ENCODE measurements around the gene LIN7C. TPM values are rescaled to one million over a fixed set of nuclear protein-coding genes. Genes with fewer than 3 reads are reported as not detected.

The LIN7C gene
- total RNA-seq, 1 experiment from 2014 or later = 131 TPM

GRCh38 chr11:27545035-27545434, 38.5 kb upstream of the LIN7C start:
- Histone ChIP-seq H3K36me3 (ENCODE audit: insufficient read depth, low read length, poor library complexity, severe bottlenecking) (no peaks in the 10 kb centered on the region), H3K4me3 (ENCODE audit: low read depth, low read length, poor library complexity, severe bottlenecking) (no peak overlapping the region), H3K9me3 (ENCODE audit: low read depth, low read length, poor library complexity, severe bottlenecking) (no peaks in the 10 kb centered on the region), H3K27me3 (replicated peaks; ENCODE audit: insufficient read depth, low read depth, low read length, poor library complexity) (peaks cover 24% of the 10 kb centered on the region), H3K27ac (ENCODE audit: low read depth, low read length, poor library complexity, severe bottlenecking) (no peak overlapping the region), H3K4me1 (ENCODE audit: insufficient read depth, low read length, poor library complexity, severe bottlenecking) (no peaks in the 10 kb centered on the region)
- CTCF ChIA-PET = no interaction called here
- intact Hi-C loops (cut with micrococcal nuclease; ENCODE audit: unreplicated experiment) = no loop called here
- DNase-seq (ENCODE audit: low spot score) = no peak
- BruUV-seq (replicated peaks) = no TSS peak
- POLR2A ChIA-PET (ENCODE audit: low non-redundant PET) = no interaction called here
- TF ChIP-seq CTCF (conservative IDR thresholded peaks at IDR 0.05; ENCODE audit: low read depth, low read length) (no peak), EZH2 (IDR thresholded peaks at IDR 0.05; ENCODE audit: borderline replicate concordance, low read depth, low read length, poor library complexity, severe bottlenecking) (no peak)

DNA sequence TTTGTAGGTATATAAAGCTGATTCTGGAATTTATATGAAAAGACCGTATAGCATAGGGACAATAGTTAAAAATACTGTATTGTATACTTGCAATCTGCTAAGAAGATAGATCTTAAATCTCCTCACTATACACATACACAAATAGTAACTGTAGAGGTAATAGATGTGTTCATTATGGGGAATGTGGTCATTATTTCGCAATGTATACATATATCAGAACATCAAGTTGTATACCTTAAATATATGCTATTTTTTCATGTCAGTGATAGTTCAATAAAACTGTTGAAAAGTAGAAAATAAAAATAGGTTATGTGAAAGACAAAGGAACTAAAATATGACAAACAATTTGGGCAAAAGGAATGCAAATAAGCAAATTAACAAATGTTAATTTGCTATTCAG, 35.2 kb upstream of the LIN7C start:
- no TSS peak for BruUV-seq (replicated peaks)
- H3K4me1 ChIP-seq (ENCODE audit: insufficient read depth, low read length, poor library complexity, severe bottlenecking) = no peaks in the 10 kb centered on the region
- H3K36me3 ChIP-seq (ENCODE audit: insufficient read depth, low read length, poor library complexity, severe bottlenecking) = no peaks in the 10 kb centered on the region
- intact Hi-C loops (cut with micrococcal nuclease; ENCODE audit: unreplicated experiment) = no loop called here
- DNase-seq (ENCODE audit: low spot score) = no peak
- no peak overlapping the region for H3K27ac ChIP-seq (ENCODE audit: low read depth, low read length, poor library complexity, severe bottlenecking)
- no peaks in the 10 kb centered on the region for H3K9me3 ChIP-seq (ENCODE audit: low read depth, low read length, poor library complexity, severe bottlenecking)
- ChIA-PET POLR2A (ENCODE audit: low non-redundant PET) (no interaction called here), CTCF (no interaction called here)
- TF ChIP-seq CTCF (conservative IDR thresholded peaks at IDR 0.05; ENCODE audit: low read depth, low read length) (no peak), EZH2 (IDR thresholded peaks at IDR 0.05; ENCODE audit: borderline replicate concordance, low read depth, low read length, poor library complexity, severe bottlenecking) (no peak)
- H3K4me3 ChIP-seq (ENCODE audit: low read depth, low read length, poor library complexity, severe bottlenecking) = no peak overlapping the region
- peaks cover 49% of the 10 kb centered on the region for H3K27me3 ChIP-seq (replicated peaks; ENCODE audit: insufficient read depth, low read depth, low read length, poor library complexity)

GRCh38 chr11:27540051-27540450, 33.5 kb upstream of the LIN7C start:
- DNase-seq (ENCODE audit: low spot score) = no peak
- no peaks in the 10 kb centered on the region for H3K4me1 ChIP-seq (ENCODE audit: insufficient read depth, low read length, poor library complexity, severe bottlenecking)
- no peak for TF ChIP-seq CTCF (conservative IDR thresholded peaks at IDR 0.05; ENCODE audit: low read depth, low read length)
- no peak for TF ChIP-seq EZH2 (IDR thresholded peaks at IDR 0.05; ENCODE audit: borderline replicate concordance, low read depth, low read length, poor library complexity, severe bottlenecking)
- no peaks in the 10 kb centered on the region for H3K36me3 ChIP-seq (ENCODE audit: insufficient read depth, low read length, poor library complexity, severe bottlenecking)
- CTCF ChIA-PET = interaction anchor here (0.7 kb wide), 1 partner anchor 21 kb away, joined by 4 read pairs; no protein-coding TSS in a partner anchor
- no TSS peak for BruUV-seq (replicated peaks)
- H3K27ac ChIP-seq (ENCODE audit: low read depth, low read length, poor library complexity, severe bottlenecking) = no peak overlapping the region
- intact Hi-C loops (cut with micrococcal nuclease; ENCODE audit: unreplicated experiment) = no loop called here
- no peaks in the 10 kb centered on the region for H3K9me3 ChIP-seq (ENCODE audit: low read depth, low read length, poor library complexity, severe bottlenecking)
- H3K4me3 ChIP-seq (ENCODE audit: low read depth, low read length, poor library complexity, severe bottlenecking) = no peak overlapping the region
- H3K27me3 ChIP-seq (replicated peaks; ENCODE audit: insufficient read depth, low read depth, low read length, poor library complexity) = peaks cover 60% of the 10 kb centered on the region
- POLR2A ChIA-PET (ENCODE audit: low non-redundant PET) = no interaction called here

Measured in A673 (cell line).